GM21717 (cell line): ENCODE measurements around the gene KLHDC7B.

ENCODE experiments used
- ATAC-seq: cut with Tn5 transposase; IDR thresholded peaks from one replicate; pipeline ENCODE4 v1.9.1; 2021; ENCODE audit warnings: mild to moderate bottlenecking, moderate library complexity; ENCODE audit not compliant: unreplicated experiment

The KLHDC7B gene

DNA sequence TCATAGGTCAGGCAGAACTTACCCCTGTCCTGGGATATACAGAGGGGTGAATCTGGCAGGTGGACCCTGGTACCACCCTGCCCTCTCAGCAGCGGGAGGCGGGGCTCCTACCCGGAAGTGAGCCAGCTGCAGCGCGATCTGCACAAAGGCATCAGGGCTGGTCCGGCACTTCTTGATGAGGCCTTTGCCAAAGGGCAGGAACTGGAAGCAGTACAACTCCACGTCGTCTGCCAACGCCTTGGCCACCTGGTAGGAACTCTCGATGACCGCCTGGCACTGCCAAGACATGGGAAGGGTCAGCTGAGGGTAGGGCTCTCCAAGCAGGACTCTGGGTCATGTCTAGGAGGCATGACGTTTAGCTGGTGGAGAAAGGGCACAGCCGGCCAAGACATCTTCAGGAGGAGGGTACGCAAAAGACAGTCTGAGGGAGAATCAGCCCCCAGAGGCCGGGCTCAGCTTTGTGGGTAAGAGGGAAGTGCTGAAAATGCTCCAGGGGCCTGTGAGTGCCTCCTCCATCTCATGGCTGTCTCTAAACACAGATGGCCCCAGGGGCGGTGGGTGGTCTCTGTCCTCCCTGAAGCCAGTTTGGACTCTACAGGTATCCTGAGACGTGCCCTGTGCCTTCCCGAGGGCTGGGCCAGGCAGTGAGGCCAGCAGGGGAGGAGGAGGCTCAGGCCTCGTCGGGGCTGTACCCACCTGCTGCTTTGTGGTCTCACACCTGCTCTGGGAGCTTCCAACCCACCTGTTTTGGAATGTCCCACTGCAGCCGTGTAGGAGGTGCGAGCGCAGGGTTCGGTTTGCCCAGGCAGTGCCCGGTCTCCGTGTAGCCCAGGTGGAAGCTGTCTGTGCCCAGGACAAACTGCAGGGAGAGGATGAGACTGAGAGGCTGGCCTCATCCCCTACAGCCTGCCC lies 25.8 kb downstream of the KLHDC7B start:
- no peak for ATAC-seq

DNA sequence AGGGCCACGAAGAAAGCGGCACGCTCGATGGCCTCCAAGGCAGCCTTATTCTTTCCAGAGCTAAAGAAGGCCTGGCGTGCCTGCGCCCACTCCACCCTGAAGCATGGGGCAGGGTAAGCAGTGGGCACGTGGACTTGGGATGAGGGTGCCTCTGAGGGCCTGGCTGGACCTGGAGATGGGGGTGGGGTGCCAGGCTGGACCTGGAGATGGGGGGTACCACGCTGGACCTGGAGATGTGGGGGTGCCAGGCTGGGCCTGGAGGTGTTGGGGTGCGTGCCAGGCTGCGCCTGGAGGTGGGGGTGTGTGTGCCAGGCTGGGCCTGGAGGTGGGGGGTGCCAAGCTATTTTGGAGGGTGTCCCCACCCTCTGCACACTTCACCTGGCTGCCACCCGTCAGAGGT lies 27.3 kb downstream of the KLHDC7B start:
- ATAC-seq = no peak

GRCh38 chr22:50573491-50574382 lies 28.0 kb downstream of the KLHDC7B start:
- no peak for ATAC-seq

- no peak for ATAC-seq
Measured at GRCh38 chr22:50574383-50574755, 28.7 kb downstream of the KLHDC7B start.

GRCh38 chr22:50575426-50575941 lies 29.8 kb downstream of the KLHDC7B start:
- no peak for ATAC-seq

- no peak for ATAC-seq
Measured at GRCh38 chr22:50576070-50576469, 30.4 kb downstream of the KLHDC7B start.

DNA sequence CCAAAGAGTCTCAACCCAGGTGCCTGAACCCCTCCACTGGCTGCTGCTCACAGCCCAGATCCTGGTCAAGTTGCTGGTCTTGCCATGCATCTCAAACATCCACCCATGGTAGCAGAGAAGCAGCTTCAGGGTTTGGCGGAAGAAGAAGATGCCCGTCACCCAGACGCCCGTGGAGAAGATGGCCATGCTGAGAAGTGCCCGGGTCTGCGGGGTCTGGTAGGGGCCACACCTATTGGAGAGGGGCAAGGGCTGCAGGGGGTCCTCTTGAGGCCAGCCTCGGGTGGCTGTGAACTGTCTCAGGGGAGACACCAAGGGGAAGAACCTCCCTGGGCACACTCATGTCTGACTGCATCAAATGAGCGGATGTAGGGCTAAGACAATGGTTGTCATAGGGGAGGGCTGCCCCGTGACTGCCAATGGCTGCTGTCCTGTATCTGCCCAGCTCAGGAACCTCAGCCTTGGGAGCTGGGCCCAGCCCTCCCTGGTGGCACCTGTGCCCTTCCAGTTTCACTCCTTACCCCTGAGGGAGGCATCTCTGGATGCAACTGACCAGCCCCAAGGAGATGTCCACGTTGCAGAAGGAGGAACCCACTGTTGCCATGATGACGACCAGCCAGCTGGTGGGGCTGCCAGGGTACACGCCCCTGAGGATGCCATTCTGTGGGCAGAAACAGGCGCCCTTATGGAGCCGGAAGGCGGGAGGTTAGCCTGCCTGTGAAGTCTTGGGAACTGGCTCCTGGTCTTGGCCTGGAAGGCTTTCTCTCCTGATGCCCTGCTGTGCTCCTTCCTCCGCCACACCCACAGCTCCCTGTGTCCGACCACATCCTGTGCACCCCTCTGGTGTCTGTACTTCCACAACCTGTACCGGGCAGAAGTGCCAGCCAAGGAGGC lies 31.4 kb downstream of the KLHDC7B start:
- ATAC-seq = no peak

DNA sequence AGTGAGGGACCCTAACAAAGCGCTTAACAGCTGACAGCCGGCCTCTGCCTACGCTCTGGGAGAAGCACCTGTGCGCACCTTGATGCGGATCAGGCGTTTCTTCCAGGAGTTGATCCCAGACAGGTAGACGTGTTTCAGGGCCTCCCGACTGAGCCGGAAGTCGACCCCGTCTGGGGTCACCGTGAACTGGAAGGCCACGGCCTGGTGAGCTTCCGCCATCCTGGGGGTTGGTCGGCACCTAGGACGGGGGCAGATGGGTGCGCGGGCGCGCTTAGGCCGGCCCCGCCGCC lies 31.9 kb downstream of the KLHDC7B start:
- no peak for ATAC-seq

DNA sequence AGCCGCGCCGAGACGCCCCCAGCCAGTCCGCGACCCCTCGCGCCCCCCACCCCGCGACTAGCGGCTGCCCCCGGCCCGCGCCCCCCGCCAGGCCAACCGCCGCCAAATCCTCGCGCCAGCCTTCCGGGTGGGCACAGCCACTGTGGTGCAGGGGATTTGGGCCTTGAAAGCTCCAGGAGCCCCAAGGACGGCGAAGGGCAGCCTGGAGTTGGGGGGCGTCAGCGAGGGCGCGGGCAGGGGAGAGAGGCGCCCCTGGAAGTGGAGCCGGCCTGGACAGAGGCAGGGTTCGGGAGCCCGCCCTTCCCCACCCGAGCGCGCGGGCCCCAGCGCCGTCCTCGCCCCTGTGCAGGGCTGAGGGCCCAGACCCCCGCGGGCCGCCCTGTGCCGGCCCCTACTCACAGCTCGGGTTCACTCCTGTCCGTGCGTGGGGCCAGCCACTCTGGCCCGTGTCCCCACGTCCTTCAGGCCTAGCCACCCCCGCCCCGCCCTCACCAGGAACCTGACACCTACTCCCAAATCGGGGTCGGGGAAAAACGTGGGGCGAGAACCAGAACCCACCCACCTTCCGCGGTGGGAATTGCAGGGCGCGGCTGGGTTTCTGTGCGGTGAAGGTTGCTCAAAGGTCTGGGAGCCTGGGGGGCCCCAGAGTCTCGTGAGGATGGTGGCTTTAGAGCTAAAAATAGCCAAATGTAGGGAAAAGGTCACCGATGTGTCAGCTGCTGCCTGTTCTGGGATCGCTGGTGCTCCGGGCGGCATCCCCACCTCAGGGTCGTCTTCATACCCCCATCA lies 32.5 kb downstream of the KLHDC7B start, which contains the start of gene CPT1B:
TSS of gene CPT1B (minus strand) at position 441 of the 789 bp plus-strand sequence. CDS start 512 bp downstream, outside the sequence.
- no peak for ATAC-seq

- ATAC-seq = no peak
Measured at GRCh38 chr22:50578776-50579310, 33.1 kb downstream of the KLHDC7B start.

DNA sequence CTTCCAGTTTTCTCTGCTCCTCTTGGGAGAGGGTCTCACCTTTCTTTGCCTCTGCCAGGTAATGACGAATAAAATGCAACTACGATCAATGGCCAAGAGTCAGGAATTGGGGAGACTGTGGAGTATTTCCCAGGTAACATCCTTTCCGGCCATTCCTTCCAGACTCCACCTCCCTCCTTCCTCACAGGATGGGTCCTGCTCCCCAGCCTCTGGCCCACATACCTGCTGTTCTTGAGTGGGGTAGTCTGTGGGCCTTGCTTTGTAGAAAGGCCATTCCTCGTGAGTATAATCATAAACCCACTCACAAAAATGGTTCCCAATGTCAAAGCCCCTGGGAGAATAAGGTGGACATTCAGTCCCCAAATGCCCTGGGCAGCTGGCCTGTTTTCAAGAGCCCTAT lies 34.1 kb downstream of the KLHDC7B start:
- ATAC-seq = no peak

GRCh38 chr22:50581031-50581949 lies 35.6 kb downstream of the KLHDC7B start:
- ATAC-seq = no peak

- no peak for ATAC-seq
Measured at GRCh38 chr22:50581950-50582492, 36.3 kb downstream of the KLHDC7B start.

DNA sequence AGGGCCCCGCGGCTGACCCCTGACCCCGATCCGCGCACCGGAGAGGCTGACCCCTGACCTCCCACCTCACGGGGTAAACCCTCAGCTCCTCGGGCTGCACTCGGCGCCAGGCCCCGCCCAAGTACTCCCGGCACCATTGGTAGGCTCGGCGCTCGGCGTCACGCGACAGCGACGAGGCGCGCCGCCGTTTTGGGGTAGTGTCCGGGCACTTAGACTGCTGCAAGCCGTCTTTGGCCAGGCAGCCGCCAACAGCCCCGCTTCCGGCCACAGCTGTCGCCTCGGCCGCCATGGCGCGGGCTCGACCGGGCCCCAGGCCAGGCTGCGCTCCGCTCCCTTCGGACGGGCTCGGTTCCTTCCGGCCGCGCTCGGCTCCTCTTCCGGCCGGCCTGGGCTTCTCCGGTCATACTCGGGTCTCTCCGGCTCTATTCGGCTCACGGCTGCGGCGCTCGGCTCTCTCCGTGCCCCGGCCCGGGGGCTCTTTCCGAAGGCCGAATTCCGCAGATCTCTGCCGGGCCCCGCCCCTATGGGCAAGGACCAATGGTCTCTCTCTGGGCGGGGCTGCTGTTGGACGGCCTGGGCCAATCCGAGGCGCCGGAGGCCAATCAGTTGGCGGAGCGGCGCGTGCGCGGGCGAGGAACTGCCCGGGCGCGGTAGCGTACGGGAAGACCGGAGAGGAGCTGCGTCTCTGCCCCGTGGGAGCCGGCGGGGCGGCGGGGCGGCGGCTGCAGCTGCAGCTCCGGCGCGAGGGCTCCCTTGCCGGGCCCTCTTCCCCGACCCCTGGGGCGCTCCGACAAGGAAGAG lies 37.0 kb downstream of the KLHDC7B start, which contains the start of gene CHKB:
TSS of gene CHKB (minus strand) at position 357 of the 801 bp plus-strand sequence. CDS start at position 289, 68 bp downstream.
- peak; percentile 87 for ATAC-seq

DNA sequence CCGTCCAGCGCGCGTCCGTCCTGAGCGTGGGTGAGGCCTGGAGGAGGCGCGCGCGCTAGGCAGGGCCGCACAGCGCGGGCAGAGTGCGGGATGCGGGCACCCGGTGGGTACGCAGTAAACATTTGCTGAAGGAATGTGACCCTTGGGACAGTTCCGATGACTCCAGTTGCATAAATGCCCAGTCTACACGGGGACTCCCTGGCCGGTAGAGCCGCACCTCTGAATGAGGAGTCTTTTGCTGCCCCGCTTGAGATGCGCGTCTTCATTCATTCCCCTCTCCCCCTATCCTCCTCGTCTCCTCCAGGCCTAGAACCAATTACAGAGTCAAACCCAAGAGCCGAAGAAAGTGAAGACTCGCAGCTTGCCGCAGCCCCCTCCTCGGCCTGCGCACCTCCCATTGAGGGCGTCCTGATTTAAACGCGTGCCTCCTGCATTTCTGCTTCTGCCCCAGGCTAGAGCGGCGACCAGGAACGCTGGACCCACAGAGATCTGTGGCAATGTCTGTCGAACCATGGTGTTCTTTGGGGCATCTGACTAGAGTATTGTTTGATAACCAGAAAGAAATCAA lies 37.7 kb downstream of the KLHDC7B start:
- ATAC-seq = peak; percentile 6

GRCh38 chr22:50584106-50585096 lies 38.7 kb downstream of the KLHDC7B start:
- no peak for ATAC-seq
